Tibial nerve (tissue), 4 donors: ENCODE results near the gene PNLDC1.

Source experiments
- CTCF ChIP-seq, 5 experiments: fragments of 200-600 bp in 3 of 5; fragments of 450-650 bp in 2 of 5; sonication (generic) in 3 of 5; IDR thresholded peaks; one replicate each; pipeline ENCODE4 v1.5.1; 2016 to 2019; ENCODE audit warnings: antibody characterized with exemption in 5 of 5, mild to moderate bottlenecking in 3 of 5, moderate library complexity in 2 of 5
- EP300 ChIP-seq, 2 donors: sonication (generic); formaldehyde crosslinking; IDR thresholded peaks; one replicate each; pipeline ENCODE4 v1.6.1; 2017; ENCODE audit warnings: antibody characterized with exemption in 2 of 2, mild to moderate bottlenecking in 1 of 2
- POLR2A ChIP-seq, 2 donors: fragments of 450-650 bp; IDR thresholded peaks; one replicate each; pipeline ENCODE4 v1.6.1; 2017; ENCODE audit warnings: antibody characterized with exemption in 2 of 2, mild to moderate bottlenecking in 2 of 2, moderate library complexity in 2 of 2

- TF ChIP-seq CTCF (IDR thresholded peaks at IDR 0.05), result no peak
- no peak for TF ChIP-seq POLR2A (IDR thresholded peaks at IDR 0.05)
- no peak for TF ChIP-seq EP300 (IDR thresholded peaks at IDR 0.05)
Measured at GRCh38 chr6:159813781-159814180, 13.7 kb downstream of the PNLDC1 start.
